Cardiac fibroblast (primary cell): ENCODE results near the gene FUT7.
"Not testable (repeated sequence)": the region's sequence is repeated elsewhere in the genome, so short reads cannot be mapped to it uniquely, and the experiment has no call there.

Experiments used
- DNase-seq, 2 donors: peaks; one replicate each; pipeline versions ENCODE4 v3.0.0 to v3.0.0-alpha.2; 2010; ENCODE audit warnings: low read depth in 2 of 2
- H3K4me3 ChIP-seq, 2 donors: replicated peaks in 1 of 2; 1 replicate in 1 of 2; 2 replicates in 1 of 2; pipeline ENCODE4 v1.5.1; 2011; ENCODE audit warnings: low read depth in 2 of 2, low read length in 2 of 2, mild to moderate bottlenecking in 2 of 2, moderate library complexity in 1 of 2
- TF ChIP-seq, protein P1 (sequence below): IDR thresholded peaks from one replicate; pipeline ENCODE4 v1.5.1; 2011; ENCODE audit warnings: low read depth, mild to moderate bottlenecking, low read length, inconsistent platforms

The FUT7 gene

GRCh38 chr9:137037483-137037882 is 5.6 kb upstream of the FUT7 start:
- TF ChIP-seq, protein P1, sequence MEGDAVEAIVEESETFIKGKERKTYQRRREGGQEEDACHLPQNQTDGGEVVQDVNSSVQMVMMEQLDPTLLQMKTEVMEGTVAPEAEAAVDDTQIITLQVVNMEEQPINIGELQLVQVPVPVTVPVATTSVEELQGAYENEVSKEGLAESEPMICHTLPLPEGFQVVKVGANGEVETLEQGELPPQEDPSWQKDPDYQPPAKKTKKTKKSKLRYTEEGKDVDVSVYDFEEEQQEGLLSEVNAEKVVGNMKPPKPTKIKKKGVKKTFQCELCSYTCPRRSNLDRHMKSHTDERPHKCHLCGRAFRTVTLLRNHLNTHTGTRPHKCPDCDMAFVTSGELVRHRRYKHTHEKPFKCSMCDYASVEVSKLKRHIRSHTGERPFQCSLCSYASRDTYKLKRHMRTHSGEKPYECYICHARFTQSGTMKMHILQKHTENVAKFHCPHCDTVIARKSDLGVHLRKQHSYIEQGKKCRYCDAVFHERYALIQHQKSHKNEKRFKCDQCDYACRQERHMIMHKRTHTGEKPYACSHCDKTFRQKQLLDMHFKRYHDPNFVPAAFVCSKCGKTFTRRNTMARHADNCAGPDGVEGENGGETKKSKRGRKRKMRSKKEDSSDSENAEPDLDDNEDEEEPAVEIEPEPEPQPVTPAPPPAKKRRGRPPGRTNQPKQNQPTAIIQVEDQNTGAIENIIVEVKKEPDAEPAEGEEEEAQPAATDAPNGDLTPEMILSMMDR, result no peak
- DNase-seq, result no peak
- H3K4me3 ChIP-seq, result no peak overlapping the region

GRCh38 chr9:137037035-137037434 is 5.1 kb upstream of the FUT7 start:
- no peak overlapping the region for H3K4me3 ChIP-seq
- no peak for DNase-seq
- TF ChIP-seq, protein P1, result no peak

DNA sequence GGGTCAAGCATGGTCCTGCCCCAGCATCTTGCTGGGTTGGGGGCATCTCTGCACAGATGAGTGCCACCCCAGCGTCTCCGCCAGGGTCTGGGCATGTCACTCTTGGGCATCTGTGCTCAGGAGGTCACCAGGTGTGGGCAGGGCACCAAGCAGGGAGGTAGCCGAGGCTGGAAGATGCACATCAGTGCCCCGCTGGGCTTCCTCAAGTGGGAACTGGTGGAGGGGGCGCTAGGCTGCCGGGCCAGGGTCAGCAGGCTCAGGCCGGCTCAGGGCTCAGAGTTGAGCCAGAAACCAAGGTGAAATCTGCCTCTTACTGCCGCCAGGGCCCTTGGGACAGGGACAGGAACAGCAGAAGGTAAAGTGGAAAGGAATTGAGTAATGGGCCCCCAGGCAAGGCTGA is 4.0 kb upstream of the FUT7 start:
- DNase-seq, result no peak
- H3K4me3 ChIP-seq, result no peak overlapping the region
- TF ChIP-seq, protein P1, result no peak

GRCh38 chr9:137035507-137035834 is 3.6 kb upstream of the FUT7 start:
- DNase-seq, result no peak
- TF ChIP-seq, protein P1, result no peak
- H3K4me3 ChIP-seq, result no peak overlapping the region

- H3K4me3 ChIP-seq, result no peak overlapping the region
- peak; percentile 85 to 88 for DNase-seq
- TF ChIP-seq, protein P1, result peak; percentile 96
Measured at GRCh38 chr9:137034709-137035506, 3.0 kb upstream of the FUT7 start.

GRCh38 chr9:137034039-137034708 is 2.3 kb upstream of the FUT7 start:
- TF ChIP-seq, protein P1, result no peak
- H3K4me3 ChIP-seq, result no peak overlapping the region

GRCh38 chr9:137033481-137033880 is 1.6 kb upstream of the FUT7 start:
- not testable (repeated sequence) for H3K4me3 ChIP-seq, DNase-seq

More at GRCh38 chr9:137034039-137034708, 2.3 kb upstream of the FUT7 start:
- no peak for DNase-seq
